NK-92 (cell line): Measurements from ENCODE around the gene ARFIP2.

Source experiments
- DNase-seq: peaks from one replicate; lab custom pipeline; 2025; ENCODE audit not compliant: unreplicated experiment; lab: John Stamatoyannopoulos, UW

Gene ARFIP2

GRCh38 chr11:6482441-6482840 is 1.3 kb upstream of the ARFIP2 start:
- DNase-seq = no peak

DNA sequence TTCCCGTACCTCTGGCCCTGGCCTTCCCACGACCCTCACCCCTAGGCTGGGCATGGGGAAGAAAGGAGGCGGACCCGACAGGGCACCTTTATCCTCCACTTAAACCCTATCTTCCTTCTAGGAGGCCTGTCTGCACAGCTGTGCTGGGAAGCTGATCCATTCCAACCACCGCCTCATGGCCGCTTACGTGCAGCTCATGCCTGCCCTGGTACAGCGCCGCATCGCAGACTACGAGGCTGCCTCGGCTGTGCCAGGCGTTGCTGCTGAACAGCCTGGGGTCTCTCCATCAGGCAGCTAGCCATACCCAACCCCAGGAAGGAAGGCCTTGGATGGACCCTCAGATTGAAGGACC is 769 bp upstream of the ARFIP2 start:
- DNase-seq = no peak

- no peak for DNase-seq
Observed at GRCh38 chr11:6480299-6480914, 724 bp downstream of the ARFIP2 start.

GRCh38 chr11:6476571-6476970 is 4.6 kb downstream of the ARFIP2 start:
- DNase-seq = no peak

- no peak for DNase-seq
Observed at GRCh38 chr11:6475936-6476335, 5.2 kb downstream of the ARFIP2 start.

DNA sequence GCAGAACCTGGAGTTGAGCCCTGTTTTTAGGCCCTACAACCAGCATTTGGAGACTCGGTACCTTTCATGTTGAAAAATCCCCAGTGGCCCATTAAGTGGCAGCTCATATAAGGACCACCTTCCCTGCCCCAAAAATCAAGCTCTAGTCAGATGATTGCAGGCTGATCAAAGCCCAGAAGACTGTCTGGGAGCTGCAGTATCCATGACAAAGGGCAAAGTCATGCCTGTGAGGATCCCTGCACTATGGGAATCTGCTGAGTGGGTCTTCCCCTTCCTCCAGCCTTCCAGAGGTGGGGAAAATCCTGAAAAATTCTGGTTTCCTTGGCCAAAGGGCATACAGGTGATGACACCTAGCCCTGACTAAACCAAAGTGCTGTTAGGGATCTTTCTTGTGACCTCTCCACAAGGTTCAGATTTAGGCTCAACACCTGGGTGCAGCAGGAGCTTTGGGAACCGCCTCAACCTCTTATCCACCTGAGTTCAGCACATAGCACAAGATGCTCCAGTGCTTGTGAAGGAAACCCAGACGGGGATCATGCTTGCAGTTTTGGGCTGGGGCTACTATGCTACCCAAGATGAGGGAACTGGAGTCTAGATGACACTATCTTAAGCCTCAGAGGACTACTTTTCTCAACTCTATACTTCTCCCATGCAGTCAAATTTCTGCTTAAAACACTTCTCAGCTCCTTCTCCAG is 6.2 kb downstream of the ARFIP2 start:
- DNase-seq = no peak

DNA sequence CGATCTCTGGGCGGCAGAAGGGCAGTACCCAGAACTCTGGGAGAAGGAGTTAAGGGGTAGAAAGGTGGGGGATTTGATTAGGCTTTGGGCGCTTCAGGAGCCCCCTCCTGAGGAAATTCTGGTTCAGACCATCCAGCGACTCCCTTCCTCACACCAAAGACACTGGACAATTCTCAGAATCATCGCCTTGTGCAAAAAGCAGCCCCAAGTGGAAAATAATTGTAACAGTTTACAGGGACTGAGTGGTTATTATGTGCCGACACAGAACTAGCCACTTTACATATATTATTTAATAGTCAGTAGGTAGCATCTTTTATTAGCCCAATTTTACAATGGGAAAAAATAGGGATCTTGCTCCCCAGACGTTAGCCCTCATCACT is 6.7 kb downstream of the ARFIP2 start:
- DNase-seq = no peak

DNA sequence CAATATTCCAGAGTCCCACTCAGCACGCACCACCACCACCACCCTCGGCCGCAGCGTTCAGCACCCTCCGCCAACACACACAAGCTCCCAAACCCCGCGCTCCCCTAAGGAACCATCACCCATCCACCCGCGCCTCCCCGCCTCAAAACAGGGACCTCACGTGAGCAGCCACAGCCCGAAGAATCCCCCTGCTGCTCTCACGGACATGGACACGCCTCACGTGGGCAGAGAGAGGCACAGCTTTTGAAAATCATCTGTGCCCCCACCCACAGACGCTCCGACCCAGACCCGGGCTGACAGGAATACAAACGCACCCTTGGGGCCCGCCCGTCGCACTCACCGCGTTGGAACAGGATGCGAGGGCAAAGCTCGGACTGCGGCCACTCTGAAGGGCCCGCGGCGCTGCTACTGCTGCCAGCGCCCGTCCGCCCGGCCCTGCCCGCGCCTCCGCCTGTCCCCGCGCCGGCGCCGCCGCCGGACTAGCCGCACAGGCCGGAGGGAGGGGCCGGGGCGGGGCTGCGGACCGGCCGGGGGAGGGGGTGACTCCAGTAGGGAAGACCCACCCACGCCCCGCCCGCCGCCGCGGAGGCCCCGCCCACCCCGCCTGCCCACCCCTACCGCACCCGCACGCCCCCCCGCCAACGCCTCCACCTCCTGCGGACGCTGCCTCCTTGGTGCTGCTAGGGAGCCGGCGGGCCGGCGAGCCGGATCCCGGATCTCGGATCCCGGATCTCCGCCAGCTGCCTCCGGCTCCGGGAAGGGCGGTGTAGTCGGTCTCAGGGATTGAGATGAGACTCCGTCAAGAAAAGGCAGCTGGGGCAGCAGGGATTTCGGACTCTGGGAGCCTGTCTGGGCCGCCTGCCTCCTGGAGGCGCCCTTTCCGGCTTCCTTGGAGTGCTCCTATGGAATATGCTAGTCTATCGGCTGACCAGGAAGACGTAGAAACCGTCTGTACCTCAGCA is 7.4 kb downstream of the ARFIP2 start, which contains the start of gene TRIM3:
Gene TRIM3 (minus strand): TSS at position 491 of the 962 bp plus-strand sequence. CDS start 8,246 bp downstream, outside the sequence.
- no peak for DNase-seq

- no peak for DNase-seq
Observed at GRCh38 chr11:6472934-6473333, 8.2 kb downstream of the ARFIP2 start.

DNA sequence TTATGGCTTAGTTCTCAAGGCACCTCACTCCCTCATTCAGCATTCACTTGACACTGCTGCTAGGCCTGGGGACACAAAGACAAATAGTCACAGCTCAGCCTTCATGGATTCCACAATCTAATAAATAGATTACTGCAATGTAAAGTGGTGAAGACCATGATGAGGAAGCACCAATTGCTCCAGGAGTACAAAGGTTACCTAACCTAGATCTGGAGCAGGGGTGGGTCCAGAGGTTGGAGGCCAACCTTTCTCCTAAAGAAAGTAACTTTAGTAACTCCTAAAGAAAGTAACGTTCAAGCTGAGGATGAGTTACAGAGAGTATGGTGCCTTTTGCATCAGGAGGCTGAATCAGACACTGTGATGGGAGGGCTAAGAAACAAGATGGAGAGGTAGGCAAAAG is 11.5 kb downstream of the ARFIP2 start:
- no peak for DNase-seq

DNA sequence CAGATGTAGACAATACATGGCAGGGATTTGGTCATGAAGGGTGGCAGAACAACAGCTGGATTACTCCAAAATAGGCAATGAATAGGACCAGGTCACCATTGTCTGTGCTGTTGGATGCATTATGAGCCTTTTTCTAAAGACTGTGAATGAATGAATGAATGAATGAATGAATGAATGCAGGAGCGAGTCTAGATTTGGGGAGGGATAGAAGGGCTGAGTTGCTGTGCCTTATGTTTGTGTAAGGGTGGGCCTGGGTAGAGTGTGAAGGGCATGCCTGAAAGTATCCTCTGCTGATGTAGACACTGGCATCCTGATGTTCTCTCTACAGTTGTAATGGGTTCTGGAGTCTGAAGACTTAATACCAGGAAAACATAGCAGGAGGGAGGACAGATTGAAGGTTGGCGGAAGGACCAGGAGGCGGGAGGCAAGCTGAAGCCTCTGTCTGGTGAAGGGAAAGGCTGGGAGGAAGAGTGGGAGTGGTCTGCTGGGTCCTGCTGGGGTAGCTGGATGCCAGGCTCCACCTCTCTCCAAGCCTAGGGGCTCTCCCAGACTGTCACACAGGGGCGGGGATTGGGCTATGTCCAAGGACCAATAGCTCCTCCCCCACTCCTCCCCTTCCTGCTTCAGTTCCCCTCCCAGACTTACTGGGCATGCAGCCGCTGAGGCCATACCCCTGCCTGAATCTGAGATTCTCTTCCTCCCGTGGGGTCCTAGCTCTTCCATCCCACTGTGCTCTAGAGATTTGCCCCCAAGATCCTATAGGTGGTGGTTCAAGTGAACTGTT is 12.2 kb downstream of the ARFIP2 start:
- no peak for DNase-seq

DNA sequence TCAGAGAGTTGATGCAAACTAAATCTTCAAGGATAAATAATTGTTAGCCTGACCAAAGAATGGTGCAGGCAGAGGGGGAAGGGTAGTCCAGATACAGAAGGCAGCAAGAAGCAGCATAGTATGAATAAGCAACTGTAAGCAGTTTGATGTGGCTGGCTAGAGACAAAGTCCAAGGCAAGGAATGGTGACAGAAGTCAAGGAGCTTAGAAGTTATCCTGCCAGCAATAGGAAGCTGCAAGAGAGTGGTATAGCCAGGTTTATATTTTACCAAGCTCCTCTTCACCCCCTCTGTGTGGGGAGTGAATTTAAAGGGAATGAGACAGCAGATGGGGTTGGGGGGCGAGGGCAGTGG is 22.1 kb downstream of the ARFIP2 start:
- no peak for DNase-seq

- no peak for DNase-seq
Observed at GRCh38 chr11:6458352-6459098, 22.6 kb downstream of the ARFIP2 start.

DNA sequence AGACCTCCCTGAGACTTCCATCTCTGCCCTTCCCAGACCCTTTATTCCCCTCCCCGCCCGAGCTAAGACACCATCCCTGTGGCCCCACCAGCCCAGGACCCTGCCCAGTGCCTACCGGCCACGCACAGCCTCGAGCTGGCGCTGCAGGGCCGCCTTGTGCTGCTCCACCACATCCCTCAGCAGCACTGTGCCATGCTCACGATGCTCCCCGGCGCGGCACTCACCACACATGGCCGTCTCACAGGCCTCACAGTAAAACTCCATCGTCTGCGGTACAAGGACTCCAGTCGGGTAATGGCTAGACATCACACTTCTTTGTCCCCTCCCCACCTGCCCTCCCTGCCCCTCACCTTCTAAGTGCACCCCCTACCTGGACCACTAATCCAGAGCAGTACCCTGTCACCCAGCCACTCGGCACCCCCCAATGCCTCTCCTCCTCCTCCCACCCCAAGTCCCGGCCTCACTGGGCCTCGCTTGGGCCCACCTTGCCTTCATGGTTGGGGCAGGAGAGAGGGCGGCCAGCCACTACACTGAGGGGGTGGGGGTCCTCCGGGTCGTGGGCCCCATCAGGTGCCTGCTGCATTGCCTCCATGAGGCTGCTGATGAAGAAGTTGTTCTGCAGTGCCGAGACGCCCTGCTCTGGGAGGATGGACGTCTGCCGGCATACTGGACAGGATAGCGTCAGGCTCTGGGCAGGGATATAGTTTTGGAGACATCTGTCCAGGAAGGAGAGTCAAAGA is 23.4 kb downstream of the ARFIP2 start:
- DNase-seq = no peak

DNA sequence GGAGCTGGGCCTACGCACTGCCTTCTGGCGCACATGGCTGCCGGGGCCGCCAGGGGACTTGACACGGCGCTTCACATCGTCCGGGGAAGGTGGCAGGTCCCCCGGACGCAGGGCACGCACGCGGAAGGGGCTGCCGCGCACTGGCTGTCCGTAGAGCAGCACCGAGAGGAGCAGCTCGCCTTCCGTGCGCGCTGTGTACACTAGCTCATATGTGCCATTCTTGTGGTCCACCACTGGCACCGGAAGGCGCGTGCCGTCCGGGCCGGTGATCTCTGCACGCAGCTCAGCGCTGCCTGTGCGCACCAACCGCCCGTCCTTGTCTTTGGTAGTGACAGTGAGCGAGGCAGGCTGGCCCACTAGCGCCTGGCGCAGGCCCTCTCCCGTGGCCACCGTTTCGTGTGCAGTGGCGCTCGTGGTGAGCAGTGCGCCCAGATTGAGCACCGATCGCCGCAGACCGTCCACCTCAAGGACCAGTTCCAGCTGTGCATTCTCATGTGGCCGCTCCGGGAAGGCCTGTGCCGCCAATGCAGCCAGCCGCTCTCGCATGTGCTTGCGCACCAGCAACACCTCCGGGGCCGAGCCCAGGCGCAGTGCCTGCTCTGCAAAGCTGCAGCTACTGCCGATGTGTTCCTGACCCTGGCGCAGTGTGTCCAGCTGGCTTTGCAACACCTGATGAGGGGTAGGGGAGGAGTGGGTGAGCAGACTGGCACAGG is 24.6 kb downstream of the ARFIP2 start:
- no peak for DNase-seq

DNA sequence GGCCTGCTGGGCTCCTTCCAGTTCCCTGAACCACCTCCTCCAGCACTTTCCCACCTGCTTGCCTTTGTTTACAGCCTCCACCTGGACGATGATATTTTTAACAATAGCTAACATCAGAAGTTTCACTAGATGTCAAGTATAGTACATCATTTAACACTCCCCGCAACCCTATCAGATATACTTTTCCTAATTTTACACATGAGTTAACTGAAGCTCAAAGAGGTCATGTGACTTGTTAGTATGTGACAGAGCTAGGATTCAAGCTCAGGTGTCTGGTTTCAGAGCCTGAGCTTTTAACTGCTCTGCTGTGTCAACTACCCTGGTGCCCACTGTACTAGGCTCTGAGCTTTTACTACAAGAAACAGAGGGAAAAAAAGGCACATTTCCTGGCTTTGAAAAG is 26.1 kb downstream of the ARFIP2 start:
- DNase-seq = no peak

GRCh38 chr11:6453152-6453551 is 28.0 kb downstream of the ARFIP2 start:
- no peak for DNase-seq

DNA sequence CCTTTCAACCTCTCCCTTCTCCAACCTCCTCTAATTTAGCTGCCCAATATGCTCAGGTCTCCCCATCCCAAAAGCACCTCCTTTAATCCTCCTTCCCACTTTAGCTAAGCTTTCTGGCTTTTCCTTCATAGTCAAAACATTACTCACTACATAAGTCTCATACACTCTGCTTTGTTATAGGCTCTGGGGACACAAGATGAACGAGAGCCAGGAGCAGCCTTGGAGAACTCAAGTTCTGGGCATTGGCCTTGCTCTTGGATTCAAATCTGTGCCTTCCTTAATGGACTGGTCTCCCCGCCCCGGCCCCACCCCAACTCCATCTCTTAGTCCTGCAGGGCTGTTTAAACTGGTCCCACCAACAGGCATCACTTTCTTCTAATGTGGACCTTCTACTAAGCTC is 28.9 kb downstream of the ARFIP2 start:
- DNase-seq = no peak

DNA sequence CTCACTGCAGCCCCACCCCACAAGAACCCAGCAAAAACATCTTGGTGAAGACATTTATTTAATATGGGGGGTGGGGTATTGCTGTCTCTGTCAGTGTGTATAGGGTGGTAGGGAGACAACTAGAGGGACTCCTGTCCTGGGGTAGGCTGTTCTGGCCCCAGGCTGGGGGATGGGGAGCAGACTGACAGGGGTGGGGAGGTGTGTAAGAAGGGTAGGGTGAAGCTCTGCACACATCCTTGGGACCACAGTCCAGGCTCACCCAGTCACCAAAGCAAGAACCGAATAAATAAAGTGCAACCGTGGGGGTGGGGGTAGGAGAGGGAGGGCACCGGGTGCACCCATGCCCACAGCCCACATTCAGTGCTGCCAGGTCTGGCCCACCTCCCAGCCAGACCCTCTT is 32.6 kb downstream of the ARFIP2 start:
- no peak for DNase-seq
